Astrocyte (in vitro differentiated cells and primary cell): ENCODE measurements around the gene LSM14A.

ENCODE experiments used
- EZH2 ChIP-seq: IDR thresholded peaks from 2 replicates; pipeline ENCODE4 v1.6.1; 2012; ENCODE audit warnings: mild to moderate bottlenecking, low read length, inconsistent platforms; ENCODE audit not compliant: insufficient read depth
- TF ChIP-seq, protein P1 (sequence below): IDR thresholded peaks from 2 replicates; pipeline ENCODE4 v1.5.1; 2011; ENCODE audit warnings: low read depth, mild to moderate bottlenecking, inconsistent platforms, low read length, moderate library complexity; ENCODE audit not compliant: insufficient read depth

DNA sequence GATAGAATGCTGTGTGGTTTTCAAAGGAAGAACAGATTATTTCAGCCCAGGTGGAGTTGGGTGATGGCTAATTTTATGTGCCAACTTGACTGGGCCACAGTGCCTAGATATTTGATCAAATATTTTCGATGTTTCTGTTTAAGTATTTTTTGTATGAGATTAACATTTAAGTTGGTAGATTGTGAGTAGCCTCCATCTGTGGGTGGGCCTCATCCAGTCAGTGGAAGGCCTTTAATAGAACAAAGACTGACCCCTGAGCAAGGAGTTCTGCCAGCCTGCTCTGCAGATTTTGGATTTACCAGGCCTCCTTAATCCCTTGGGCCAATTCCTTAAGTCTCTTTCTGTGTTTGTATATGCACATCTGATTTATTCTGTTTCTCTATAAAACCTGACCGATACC is 13.9 kb downstream of the LSM14A start:
- TF ChIP-seq, protein P1, sequence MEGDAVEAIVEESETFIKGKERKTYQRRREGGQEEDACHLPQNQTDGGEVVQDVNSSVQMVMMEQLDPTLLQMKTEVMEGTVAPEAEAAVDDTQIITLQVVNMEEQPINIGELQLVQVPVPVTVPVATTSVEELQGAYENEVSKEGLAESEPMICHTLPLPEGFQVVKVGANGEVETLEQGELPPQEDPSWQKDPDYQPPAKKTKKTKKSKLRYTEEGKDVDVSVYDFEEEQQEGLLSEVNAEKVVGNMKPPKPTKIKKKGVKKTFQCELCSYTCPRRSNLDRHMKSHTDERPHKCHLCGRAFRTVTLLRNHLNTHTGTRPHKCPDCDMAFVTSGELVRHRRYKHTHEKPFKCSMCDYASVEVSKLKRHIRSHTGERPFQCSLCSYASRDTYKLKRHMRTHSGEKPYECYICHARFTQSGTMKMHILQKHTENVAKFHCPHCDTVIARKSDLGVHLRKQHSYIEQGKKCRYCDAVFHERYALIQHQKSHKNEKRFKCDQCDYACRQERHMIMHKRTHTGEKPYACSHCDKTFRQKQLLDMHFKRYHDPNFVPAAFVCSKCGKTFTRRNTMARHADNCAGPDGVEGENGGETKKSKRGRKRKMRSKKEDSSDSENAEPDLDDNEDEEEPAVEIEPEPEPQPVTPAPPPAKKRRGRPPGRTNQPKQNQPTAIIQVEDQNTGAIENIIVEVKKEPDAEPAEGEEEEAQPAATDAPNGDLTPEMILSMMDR: no peak
- TF ChIP-seq EZH2: no peak
